ENCODE measurements around the gene RIBC2. TPM values are rescaled to one million over a fixed set of nuclear protein-coding genes. Genes with fewer than 3 reads are reported as not detected.

RIBC2 gene
- total RNA-seq, 1 donor from 2014 or later: 0.69 TPM

DNA sequence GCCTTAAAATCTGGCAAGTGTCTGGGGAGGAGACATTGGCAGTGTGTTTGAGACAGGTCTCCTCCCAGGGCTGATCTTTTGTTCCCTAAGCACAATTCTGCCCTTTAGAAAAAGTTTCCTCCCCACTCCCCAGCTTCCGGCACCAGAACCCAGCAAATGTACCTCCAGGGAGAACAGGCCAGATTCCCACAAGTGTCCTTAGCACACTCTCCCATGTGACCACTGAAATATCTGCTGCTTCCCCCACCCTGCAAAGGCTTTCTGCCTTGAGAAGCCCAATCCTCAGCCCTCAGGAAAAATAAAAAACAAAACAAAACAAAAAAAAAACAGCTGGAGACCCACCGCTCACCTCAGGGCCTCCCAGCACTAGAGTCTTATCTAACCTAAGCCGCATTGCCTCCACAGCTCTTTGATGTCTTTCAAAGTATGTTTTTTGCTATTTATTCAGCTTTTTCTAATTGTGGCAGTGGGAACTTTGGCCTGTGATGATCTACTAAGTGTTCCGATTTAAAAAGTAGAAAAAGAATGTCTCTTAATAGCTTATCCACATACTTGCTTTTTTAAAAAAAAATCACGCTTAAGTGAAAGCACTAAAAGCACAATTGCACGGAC, 60.2 kb downstream of the RIBC2 start:
- TF ChIP-seq, protein P1, sequence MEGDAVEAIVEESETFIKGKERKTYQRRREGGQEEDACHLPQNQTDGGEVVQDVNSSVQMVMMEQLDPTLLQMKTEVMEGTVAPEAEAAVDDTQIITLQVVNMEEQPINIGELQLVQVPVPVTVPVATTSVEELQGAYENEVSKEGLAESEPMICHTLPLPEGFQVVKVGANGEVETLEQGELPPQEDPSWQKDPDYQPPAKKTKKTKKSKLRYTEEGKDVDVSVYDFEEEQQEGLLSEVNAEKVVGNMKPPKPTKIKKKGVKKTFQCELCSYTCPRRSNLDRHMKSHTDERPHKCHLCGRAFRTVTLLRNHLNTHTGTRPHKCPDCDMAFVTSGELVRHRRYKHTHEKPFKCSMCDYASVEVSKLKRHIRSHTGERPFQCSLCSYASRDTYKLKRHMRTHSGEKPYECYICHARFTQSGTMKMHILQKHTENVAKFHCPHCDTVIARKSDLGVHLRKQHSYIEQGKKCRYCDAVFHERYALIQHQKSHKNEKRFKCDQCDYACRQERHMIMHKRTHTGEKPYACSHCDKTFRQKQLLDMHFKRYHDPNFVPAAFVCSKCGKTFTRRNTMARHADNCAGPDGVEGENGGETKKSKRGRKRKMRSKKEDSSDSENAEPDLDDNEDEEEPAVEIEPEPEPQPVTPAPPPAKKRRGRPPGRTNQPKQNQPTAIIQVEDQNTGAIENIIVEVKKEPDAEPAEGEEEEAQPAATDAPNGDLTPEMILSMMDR (conservative IDR thresholded peaks at IDR 0.05; ENCODE audit: low read depth, low read length): no peak
- H3K4me3 ChIP-seq (ENCODE audit: low read depth, low read length): no peak overlapping the region
- DNase-seq (ENCODE audit: low read depth): no peak

DNA sequence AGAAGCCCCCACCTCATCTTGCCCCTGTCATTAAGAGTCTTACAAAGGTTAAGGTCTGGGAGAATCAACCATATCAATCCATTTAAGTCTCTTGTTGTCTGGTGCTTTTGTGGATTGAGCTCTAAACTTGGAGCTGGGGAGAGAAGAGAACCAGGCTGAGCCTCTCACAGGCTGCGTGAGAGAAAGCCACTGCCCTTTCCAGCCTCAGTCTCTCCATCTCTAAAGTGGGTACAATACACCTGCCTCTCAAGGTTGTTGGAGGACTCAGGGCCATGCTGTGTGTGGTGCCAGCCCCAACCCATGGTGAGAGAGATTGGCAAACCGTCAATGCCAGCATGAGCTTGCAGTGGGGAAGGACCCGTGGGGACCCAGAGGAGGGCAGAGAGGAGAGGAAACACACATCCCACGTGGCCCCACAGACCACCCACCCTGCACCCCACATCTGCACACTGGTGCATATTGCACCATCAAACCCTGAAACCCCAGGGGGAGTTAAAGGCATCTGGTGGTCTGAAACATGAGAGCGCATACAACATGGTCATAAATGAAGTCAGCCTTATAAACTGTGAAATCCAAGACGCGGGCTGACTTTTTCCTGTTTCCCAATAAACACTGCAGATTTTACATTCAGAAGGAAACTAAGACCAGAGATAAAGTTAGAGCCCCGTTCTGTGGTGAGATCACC, 61.7 kb downstream of the RIBC2 start:
- DNase-seq (ENCODE audit: low read depth): no peak
- no peak overlapping the region for H3K4me3 ChIP-seq (ENCODE audit: low read depth, low read length)
- TF ChIP-seq, protein P1 (conservative IDR thresholded peaks at IDR 0.05; ENCODE audit: low read depth, low read length): no peak

DNA sequence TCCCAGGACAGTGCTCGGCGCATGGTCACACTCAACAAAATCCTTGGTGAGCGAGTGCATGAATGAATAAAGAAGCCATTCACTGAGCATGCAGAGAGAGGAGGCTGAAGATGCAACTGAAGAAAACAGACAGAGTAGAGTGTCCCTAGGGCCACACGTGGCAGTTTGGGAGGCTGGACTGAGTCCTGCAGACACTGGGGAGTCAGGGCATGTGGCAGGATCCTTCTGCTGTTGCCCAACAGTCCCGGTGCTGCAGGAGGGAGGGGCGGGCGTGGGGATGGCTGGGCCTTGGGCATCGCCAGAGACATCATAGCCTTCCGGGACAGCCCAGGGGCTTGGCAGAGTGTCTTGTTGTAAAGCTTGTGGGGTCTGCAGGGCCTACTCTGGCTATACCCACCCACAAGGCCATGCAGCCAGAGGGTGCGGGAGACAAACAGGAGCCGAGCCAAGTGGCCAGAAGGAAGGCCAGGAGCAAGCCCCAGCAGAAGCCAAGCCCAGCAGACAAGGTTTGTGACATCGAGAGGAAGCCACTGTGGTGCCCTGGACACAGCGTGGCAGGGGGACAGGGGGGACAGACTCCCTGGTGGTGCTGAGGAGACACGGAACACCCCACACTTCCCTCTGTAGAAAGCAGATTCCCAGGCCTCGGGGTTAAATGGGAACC, 62.5 kb downstream of the RIBC2 start:
- TF ChIP-seq, protein P1 (conservative IDR thresholded peaks at IDR 0.05; ENCODE audit: low read depth, low read length): no peak
- no peak overlapping the region for H3K4me3 ChIP-seq (ENCODE audit: low read depth, low read length)
- DNase-seq (ENCODE audit: low read depth): no peak

DNA sequence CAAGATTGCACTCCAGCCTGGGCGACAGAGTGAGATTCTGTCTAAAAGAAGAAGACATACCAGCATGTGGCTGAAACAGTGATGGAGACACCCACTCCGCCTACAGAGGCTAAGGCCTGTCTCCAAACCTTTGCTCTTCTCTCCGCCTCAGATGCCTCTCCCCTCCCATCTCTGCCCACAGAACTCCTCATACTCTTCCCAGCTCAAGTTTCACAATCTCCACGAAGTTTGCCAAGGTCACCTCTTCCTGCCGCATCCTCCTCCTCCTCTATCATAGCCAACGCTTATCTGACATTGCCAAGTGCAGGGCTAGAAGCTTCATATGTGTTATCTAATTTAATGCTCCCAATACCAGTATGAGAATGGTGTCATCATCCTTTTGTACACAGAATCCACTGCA, 63.3 kb downstream of the RIBC2 start:
- H3K4me3 ChIP-seq (ENCODE audit: low read depth, low read length): no peak overlapping the region
- TF ChIP-seq, protein P1 (conservative IDR thresholded peaks at IDR 0.05; ENCODE audit: low read depth, low read length): no peak
- no peak for DNase-seq (ENCODE audit: low read depth)

DNA sequence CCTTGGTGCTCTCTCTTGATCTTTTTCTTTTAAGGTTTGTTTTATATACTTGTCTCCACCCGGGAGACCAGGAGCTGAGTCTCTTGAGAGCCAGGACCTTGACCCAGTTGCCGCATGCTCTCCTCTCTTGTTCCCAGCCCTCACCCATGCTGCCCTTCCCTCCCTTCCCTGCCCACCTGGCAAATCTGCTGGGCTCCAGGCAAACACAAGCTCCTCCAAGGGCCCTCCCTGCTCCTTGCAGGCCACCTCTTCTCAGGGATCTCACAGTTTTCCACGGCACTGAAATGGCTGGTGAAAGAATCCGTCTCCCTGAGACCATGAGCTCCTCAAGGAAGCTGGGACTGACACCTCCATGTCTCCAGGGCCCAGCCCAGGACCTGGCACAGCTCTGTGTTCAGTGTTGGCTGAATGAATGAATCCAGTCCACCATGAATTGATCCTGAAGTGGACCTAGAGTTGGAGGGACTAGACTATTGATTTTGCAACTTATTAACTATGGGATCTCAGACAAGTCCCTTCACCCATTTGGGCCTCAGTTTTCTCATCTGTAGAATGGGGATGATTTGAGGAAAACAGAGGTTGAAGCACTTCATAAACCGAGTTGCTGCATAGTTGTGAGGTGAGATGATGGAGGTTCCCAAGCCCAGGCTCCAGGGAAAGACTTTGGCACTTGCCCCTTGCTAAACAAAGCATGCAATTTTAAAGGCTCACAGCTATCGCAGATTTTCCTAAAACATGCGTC, 64.0 kb downstream of the RIBC2 start:
- no peak for DNase-seq (ENCODE audit: low read depth)
- H3K4me3 ChIP-seq (ENCODE audit: low read depth, low read length): no peak overlapping the region
- TF ChIP-seq, protein P1 (conservative IDR thresholded peaks at IDR 0.05; ENCODE audit: low read depth, low read length): no peak

DNA sequence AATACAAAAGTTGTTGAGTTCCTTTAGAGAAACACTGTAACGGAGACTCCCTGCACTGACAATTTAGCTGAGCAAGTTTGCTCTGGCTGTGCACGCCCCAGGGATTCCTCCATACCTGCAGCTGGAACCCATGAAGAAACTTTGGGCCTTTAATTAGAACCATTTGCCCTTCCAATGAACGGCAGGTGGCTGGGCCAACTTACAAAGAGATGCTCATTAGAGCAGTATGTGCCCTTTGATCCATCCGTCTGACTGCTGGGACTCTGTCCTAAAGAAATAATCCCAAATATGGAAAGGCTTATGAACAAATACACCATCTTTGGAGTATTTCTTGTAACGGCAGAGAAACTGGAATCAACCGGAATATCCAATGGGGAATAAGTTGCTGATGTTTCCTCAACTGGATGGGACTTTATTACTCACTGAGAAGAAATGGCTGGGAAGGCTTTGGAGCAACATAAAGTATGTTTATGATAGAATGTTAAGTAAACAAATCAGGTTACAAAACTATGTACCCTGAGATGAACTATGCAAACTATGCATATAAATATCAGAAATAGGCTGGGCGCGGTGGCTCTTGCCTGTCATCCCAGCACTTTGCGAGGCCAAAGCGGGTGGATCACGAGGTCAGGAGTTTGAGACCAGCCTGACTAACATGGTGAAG, 64.7 kb downstream of the RIBC2 start:
- no peak overlapping the region for H3K4me3 ChIP-seq (ENCODE audit: low read depth, low read length)
- TF ChIP-seq, protein P1 (conservative IDR thresholded peaks at IDR 0.05; ENCODE audit: low read depth, low read length): no peak
- no peak for DNase-seq (ENCODE audit: low read depth)

Measured in epithelial cell of proximal tubule (primary cell).